ENCODE results near the gene RNF112. TPM values are rescaled to one million over a fixed set of nuclear protein-coding genes. Genes with fewer than 3 reads are reported as not detected.
A peak's percentile ranks its signal among the peaks of the same experiment; 100 is the strongest.

The RNF112 gene
- total RNA-seq, 1 experiment from 2014 or later, result 0.81 TPM

GRCh38 chr17:19366637-19366972, 44.4 kb upstream of the RNF112 start:
- Histone ChIP-seq H3K4me2 (ENCODE audit: insufficient read depth, insufficient read length, low read length) (no peak overlapping the region), H3K23me2 (ENCODE audit: insufficient read length, low read depth, low read length, poor library complexity, severe bottlenecking) (no peaks in the 10 kb centered on the region), H3K9me3 (ENCODE audit: control insufficient read depth, low read depth, low read length) (no peaks in the 10 kb centered on the region), H3K79me1 (ENCODE audit: insufficient read depth, low read depth, low read length, poor library complexity, severe bottlenecking) (no peaks in the 10 kb centered on the region), H2BK120ac (ENCODE audit: low read depth, low read length, poor library complexity, severe bottlenecking) (no peak overlapping the region), H4K91ac (ENCODE audit: insufficient read length, low read depth, low read length) (no peak overlapping the region), H4K8ac (replicated peaks; ENCODE audit: insufficient read length, low read depth, low read length) (no peak overlapping the region), H3K23ac (ENCODE audit: insufficient read length, low read depth, low read length) (no peak overlapping the region), H3K9ac (ENCODE audit: extremely low read depth, insufficient read length, low read length) (no peak overlapping the region), H2BK5ac (ENCODE audit: insufficient read length, low read length) (no peak overlapping the region), H3K18ac (ENCODE audit: insufficient read length, low read depth, low read length) (no peak overlapping the region), H3K4ac (ENCODE audit: low read depth, low read length) (no peak overlapping the region), H3K56ac (ENCODE audit: insufficient read length, low read depth, low read length) (no peak overlapping the region), H3T11ph (ENCODE audit: low read length) (no peak overlapping the region), H3K27ac (ENCODE audit: insufficient read length, low read depth, low read length) (no peak overlapping the region), H3K14ac (ENCODE audit: insufficient read depth, low read length) (no peak overlapping the region), H2BK12ac (ENCODE audit: insufficient read length, low read depth, low read length) (no peak overlapping the region), H2AFZ (ENCODE audit: low read length) (no peak overlapping the region), H3K27me3 (ENCODE audit: insufficient read depth, low read length) (no peaks in the 10 kb centered on the region), H2BK20ac (ENCODE audit: low read depth, low read length, poor library complexity, severe bottlenecking) (no peak overlapping the region), H2AK5ac (ENCODE audit: insufficient read length, low read length) (no peak overlapping the region), H2BK15ac (ENCODE audit: low read depth, low read length) (no peak overlapping the region), H3K4me1 (ENCODE audit: insufficient read depth, low read length) (no peaks in the 10 kb centered on the region), H4K5ac (ENCODE audit: insufficient read length, low read depth, low read length) (no peak overlapping the region), H3K79me2 (ENCODE audit: insufficient read depth, low read length) (no peaks in the 10 kb centered on the region), H4K20me1 (ENCODE audit: control insufficient read depth, insufficient read depth, insufficient read length) (no peaks in the 10 kb centered on the region)
- no peak for TF ChIP-seq CTCF (conservative IDR thresholded peaks at IDR 0.05)
- Mint-ChIP-seq H3K27me3 (ENCODE audit: low read depth) (peaks cover 5% of the 10 kb centered on the region; the same call in 1 of the 2 replicates), H3K4me1 (peaks cover 18 to 26% of the 10 kb centered on the region in 2 experiments), H3K4me3 (no peak overlapping the region; a peak in 1 of 5 replicates), H3K36me3 (ENCODE audit: insufficient read depth in 1 of 3, low read depth in 3 of 3) (peaks cover 0 to 6% (median 5%) of the 10 kb centered on the region in 3 experiments; a peak in 3 of 7 replicates), H3K27ac (peak overlapping the region in 1 of 3 experiments; percentile 83; a peak in 2 of 7 replicates), H3K9me3 (no peaks in the 10 kb centered on the region; a peak in 1 of 5 replicates)
- no CpG with 5 or more reads among the region's 5 CpGs for WGBS (ENCODE audit: extremely low coverage, insufficient read length, low lambda C conversion rate)
- DNase-seq, result no peak

Measured in H9 (cell line).